PC-3 (cell line): Measurements from ENCODE around the gene VPS35.

Experiments used
- CTCF ChIP-seq: fragments of 300-600 bp; sonication (generic); conservative IDR thresholded peaks from 2 replicates; pipeline ENCODE4 v1.5.1; 2017; ENCODE audit warnings: antibody characterized with exemption, low read depth, mild to moderate bottlenecking, low read length
- EZH2 ChIP-seq: fragments of 300-600 bp; sonication (generic); IDR thresholded peaks from one replicate; pipeline ENCODE4 v1.6.1; 2017; ENCODE audit warnings: antibody characterized with exemption, mild to moderate bottlenecking, low read length; ENCODE audit not compliant: unreplicated experiment

- TF ChIP-seq CTCF (no peak), EZH2 (no peak)
Observed at GRCh38 chr16:46649588-46650253, 39.3 kb downstream of the VPS35 start.
